ENCODE results near the gene SPTBN1. TPM values are rescaled to one million over a fixed set of nuclear protein-coding genes. Genes with fewer than 3 reads are reported as not detected.

SPTBN1 gene
- total RNA-seq, 1 experiment from 2014 or later = 154 TPM

GRCh38 chr2:54653572-54654204 is 197.6 kb downstream of the SPTBN1 start:
- no peak for DNase-seq (ENCODE audit: low read depth)

- DNase-seq (ENCODE audit: low read depth) = no peak
Measured at GRCh38 chr2:54655046-54655809, 199.1 kb downstream of the SPTBN1 start.

DNA sequence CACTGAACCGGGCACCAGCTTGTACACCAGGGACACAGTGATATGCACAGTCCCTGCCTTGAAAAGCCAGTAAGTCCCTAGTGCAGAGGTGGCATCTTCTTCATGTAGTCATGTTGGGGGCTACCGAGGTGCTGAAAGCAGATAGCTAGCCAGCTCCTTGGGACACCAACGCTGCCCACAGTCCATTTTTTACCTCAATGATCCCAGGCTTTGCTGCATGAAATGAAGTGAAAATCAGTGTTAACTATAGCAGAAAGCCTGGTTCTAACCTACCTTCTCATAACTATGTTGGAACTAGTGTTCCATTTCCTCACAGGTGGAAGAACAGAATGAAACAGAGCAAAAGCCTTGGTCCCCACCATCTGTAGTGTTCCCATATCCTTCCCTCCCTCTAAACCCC is 200.7 kb downstream of the SPTBN1 start:
- DNase-seq (ENCODE audit: low read depth) = no peak

DNA sequence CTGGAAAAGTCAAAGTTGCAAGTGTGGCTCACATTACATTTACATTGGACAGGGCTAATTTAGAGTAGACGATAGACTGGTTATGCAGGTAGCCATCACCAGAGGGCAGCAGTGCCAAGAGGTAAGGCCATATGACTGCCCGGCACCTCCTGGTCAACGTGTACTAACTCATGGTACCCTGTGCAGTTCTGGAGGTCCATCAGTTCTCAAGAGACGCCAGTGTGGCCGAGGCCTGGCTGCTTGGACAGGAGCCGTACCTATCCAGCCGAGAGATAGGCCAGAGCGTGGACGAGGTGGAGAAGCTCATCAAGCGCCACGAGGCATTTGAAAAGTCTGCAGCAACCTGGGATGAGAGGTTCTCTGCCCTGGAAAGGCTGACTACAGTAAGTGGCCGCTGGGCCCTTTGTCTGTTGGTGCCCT is 201.5 kb downstream of the SPTBN1 start:
- DNase-seq (ENCODE audit: low read depth) = peak; percentile 60

- peak; percentile 86 for DNase-seq (ENCODE audit: low read depth)
Measured at GRCh38 chr2:54658564-54659071, 202.5 kb downstream of the SPTBN1 start.

- DNase-seq (ENCODE audit: low read depth) = no peak
Measured at GRCh38 chr2:54659527-54659926, 203.4 kb downstream of the SPTBN1 start.

GRCh38 chr2:54660752-54661151 is 204.6 kb downstream of the SPTBN1 start:
- DNase-seq (ENCODE audit: low read depth) = no peak

- no peak for DNase-seq (ENCODE audit: low read depth)
Measured at GRCh38 chr2:54663424-54664030, 207.4 kb downstream of the SPTBN1 start.

GRCh38 chr2:54664238-54664786 is 208.2 kb downstream of the SPTBN1 start:
- DNase-seq (ENCODE audit: low read depth) = no peak

DNA sequence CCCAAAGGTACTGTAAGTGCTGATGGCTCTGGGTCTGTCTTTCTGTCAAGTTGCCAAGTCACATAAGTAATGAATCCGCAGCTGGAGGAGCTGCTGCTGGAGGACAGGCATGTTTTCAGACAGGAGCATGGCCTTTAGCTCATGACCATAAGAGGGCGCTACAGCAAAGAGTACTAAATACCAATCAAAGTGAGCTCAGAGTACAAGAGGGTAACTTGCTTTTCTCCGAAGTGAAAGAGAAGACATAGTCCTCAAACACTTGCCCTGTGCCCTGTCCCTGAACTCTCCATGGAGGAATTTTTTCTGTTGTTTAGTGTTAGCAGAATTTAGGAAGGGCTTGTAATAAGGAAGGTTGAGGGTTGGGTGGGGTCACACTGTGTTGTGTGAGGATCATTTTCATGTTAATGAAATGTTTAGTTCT is 209.3 kb downstream of the SPTBN1 start:
- peak; percentile 63 for DNase-seq (ENCODE audit: low read depth)

DNA sequence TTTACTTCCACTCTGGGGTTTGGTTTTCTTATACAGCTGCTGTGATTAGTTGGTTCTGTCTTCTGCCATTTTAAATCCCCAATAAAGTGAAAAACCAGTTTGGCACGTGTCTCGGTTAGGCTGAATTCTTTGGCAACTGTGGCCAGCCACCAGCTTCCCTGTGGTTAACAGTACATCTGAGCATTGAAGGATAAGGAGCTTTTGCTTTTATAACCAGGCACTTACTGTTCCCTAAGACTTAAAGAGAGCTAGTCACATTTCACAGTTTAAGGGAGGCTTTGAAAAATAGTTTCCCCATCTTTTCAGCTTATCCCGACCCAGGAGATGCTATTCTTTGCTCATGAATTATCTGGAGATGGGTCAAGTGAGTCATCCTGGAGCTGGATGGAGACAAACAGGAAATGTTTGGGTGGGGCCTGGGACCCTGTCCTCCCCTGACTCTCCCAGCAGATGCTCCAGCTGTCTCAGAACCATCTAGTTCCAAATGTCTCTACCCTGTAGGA is 210.1 kb downstream of the SPTBN1 start:
- DNase-seq (ENCODE audit: low read depth) = peak; percentile 44

GRCh38 chr2:54666634-54667265 is 210.6 kb downstream of the SPTBN1 start:
- DNase-seq (ENCODE audit: low read depth) = no peak

GRCh38 chr2:54667266-54667639 is 211.1 kb downstream of the SPTBN1 start:
- DNase-seq (ENCODE audit: low read depth) = no peak

DNA sequence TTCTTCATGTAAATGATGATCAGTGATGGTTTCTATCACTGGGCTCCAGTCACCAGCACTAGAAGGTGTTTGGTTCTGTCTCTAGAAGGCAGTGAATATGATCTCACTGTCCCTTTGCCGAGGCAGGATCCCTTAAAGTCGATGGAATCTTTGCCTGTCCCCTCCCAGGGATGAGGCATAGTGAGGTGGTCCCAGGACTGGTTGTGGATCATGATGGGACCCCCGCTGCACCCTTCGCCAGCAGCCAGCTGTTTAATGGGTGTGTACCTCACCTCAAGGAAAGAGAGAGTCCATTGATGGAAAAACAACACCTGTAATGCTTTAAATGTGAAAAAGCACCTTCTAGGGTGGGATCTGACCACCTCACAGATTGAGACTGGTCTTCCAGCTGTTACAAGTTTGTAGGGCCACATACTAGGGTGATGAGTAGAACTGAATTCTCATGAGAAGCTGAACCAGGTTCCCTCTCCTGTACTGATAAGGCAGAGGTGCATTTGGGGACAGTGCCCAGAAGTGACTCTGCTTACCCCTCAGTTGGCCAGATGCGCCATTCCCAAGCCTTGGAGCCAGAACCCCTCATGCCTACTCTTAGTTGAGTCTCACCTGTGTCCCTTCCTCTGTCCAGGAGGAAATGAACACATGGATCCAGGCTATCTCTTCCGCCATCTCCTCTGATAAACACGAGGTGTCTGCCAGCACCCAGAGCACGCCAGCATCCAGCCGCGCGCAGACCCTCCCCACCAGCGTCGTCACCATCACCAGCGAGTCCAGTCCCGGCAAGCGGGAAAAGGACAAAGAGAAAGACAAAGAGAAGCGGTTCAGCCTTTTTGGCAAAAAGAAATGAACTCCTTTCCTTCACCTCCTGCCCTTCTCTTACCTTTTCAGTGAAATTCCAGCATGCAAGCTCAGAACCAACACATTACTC is 211.9 kb downstream of the SPTBN1 start:
- DNase-seq (ENCODE audit: low read depth) = no peak

- no peak for DNase-seq (ENCODE audit: low read depth)
Measured at GRCh38 chr2:54668711-54669110, 212.6 kb downstream of the SPTBN1 start.

GRCh38 chr2:54669677-54670484 is 213.8 kb downstream of the SPTBN1 start:
- DNase-seq (ENCODE audit: low read depth) = no peak

GRCh38 chr2:54670485-54671009 is 214.4 kb downstream of the SPTBN1 start:
- DNase-seq (ENCODE audit: low read depth) = no peak

DNA sequence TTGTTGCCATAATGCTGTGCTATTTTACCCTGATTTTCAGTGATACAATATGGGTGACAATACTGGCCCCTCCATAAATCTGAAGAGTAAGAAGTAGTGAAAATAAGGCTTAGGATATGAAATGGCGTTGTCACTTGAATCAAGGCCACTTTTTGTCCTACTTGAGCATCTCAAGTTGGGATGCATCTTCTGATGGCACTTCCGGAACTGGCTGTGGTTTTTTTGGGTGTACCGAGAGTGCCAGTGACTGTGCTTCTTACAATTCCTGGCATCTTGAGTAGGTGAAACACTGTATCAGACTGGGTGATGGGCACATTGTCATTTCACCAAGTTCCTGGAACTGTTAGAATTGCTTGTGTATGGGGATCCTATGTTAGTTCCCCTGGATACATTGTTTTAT is 214.9 kb downstream of the SPTBN1 start:
- DNase-seq (ENCODE audit: low read depth) = no peak

DNA sequence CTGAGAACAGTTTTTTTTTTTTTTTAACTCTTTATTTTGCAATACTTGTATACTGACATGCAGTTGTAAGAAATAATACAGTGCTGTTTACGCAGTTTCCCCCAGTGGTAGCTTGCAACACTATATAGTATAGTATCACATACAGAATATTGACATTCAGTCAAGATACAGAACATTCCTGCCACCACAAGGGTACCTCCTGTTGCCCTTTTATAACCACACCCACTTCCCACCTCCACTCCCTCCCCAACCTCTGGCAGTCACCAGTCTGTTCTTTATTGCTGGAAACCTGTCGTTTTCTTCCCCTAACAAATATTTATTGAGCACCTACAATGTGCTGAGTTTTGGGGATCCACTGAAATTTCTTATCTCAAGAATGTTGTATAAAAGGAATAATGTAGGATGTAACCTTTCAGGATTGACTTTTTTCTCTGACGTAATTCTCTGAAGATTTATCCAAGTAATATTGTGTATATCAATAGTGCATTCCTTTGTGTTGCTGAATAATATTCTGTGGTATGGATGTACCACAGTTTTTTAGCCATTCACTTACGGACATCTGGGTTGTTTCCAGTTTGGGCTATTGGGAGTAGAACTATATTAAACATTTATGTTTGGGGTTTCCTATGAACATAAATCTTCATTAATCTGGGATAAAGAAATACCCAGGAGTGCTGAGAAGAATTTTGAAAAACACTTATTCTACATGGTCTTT is 215.9 kb downstream of the SPTBN1 start:
- no peak for DNase-seq (ENCODE audit: low read depth)

Measured in Daoy (cell line).